Activated CD4-positive, alpha-beta T cell treated with anti-CD3 and anti-CD28 coated beads, Interleukin-2, amount 50 U/mL, for 4 hours (primary cell): ENCODE data around the gene ZNF689.
"Not testable (repeated sequence)": the region's sequence is repeated elsewhere in the genome, so short reads cannot be mapped to it uniquely, and the experiment has no call there.

Experiments used
- DNase-seq, 2 experiments: peaks; one replicate each; pipeline ENCODE4 v3.0.0-alpha.2; 2020

ZNF689 gene

DNA sequence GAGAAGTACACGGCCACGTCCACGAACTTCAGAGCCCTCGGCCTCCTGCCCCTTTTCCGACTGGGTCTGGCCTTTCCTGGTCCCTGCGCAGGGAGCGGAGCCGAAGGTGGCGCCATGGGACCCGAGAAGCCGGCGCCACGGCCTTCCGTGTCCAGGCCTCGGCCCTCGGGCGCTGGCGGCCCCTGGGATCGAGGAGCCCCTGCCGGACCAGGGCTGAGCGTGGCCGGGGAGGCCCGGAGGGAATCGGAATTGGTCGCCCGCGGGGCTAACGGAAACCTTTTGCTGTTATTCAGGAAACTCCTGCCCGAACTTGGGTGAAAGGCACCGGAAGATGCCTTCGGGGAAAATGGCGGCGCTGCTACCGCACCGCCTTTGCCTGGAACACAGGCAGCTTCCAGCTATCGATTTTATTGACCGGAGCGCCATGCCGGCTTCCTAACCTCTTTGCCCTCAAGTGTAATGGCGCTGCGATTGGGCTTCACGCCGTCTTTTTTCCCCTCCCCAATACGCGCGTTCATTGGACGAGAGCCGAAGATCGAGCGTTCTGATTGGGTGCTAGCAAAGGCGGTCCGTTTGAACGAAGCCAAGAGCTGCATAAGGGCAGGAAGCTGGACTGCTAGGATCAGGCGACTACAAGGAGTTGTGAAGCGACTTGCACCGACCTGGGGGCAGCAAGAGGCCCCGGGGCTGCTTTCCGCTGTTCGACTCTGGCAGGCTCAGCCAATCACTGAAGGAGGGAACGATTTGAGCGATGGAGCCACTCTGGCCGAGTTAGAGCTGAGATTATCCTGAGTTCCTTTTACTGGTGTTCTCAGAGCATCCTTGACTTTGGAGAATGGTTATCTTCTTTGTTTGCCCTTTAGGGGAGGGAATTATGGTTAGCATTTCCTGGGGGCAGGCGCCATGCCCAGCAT, at the start of gene ZNF689:
ZNF689 (minus strand) TSS at position 464 of the 914 bp plus-strand sequence; CDS start at position 116, 348 bp downstream.
- peak; percentile 92 to 94 for DNase-seq

DNA sequence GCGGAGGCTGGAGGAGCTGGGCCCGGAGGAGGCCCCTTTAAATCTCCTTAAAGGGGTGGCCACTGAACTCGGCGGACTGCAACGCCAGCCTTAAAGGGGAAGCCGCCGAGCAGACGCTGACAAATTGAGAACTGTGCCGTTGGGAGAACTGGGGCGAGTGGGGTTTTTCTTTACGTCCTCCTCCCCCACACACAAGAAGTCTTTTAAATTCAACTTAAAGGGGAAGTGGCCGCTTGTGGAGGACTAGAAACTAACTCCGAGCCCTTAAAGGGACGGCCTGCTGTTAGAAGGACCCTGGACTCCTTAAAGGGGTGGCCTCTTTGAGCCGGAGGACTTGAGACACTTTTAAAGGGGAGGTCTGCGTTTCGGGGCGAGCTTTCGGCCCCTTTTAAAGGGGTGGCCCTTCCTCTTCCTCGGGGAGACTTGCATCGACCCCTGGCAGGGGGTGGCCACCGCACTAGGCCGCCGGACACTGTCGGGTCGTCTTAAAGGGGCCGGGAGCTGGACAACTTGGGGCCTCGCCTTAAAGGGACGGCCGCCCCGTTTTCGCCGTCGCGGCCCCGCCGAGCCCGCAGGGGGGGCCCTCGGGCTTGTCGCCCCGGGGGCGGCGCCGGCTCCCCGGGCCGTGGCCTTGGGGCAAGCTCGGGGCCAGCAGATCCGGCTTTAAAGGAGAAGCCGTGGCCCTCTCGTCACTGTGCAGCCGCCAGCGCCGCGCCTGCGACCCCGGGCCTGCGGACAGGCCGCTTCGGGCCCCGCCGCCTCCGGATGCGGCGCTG, 48.7 kb upstream of the ZNF689 start:
- peak; percentile 92 to 94 for DNase-seq

DNA sequence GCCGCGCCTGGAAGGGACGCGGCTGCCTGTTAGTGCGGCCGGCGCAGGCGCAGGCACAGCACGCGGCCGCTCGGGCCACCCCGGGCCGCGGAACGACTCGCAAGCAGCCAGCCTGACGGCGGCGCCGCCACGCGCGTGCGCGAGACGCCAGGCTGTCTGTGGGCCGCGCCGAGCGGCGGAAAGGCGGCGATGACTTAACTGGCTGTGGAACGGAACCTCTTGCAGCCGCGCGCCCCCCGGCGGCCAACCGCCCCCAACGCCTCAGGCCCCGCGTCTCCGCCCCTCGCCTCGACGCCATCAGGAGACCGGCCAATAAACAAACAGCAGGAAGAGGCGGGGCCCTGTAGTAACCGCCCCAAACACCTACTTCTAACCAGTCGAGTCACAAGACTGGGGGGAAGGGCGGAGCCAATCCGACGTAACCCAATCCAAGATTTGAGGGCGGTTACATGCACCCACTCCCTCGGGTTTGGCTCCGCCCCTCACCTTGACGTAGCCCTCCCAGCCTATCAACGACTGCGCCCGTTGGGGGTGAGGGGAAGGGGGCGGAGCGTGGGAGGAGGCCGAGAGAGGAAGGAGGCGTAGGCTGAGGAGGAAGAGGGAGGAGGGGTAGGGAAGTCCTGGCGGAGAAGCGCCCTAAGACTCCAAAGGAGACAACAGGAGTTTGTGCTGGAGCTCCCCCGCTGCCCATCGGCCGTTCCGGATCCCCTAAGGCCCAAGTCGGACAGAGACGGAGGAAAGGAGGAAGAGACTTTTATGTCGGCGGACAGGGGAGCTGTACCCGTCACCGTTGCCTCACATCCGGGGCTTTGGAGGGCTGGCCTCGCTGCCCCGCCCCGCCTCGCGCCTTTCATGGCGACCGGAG, 47.9 kb upstream of the ZNF689 start, which contains the start of gene FBRS:
FBRS (plus strand) TSS at position 566 of the 865 bp plus-strand sequence. CDS start 1,088 bp downstream, outside the sequence.
- DNase-seq: peak; percentile 100

DNA sequence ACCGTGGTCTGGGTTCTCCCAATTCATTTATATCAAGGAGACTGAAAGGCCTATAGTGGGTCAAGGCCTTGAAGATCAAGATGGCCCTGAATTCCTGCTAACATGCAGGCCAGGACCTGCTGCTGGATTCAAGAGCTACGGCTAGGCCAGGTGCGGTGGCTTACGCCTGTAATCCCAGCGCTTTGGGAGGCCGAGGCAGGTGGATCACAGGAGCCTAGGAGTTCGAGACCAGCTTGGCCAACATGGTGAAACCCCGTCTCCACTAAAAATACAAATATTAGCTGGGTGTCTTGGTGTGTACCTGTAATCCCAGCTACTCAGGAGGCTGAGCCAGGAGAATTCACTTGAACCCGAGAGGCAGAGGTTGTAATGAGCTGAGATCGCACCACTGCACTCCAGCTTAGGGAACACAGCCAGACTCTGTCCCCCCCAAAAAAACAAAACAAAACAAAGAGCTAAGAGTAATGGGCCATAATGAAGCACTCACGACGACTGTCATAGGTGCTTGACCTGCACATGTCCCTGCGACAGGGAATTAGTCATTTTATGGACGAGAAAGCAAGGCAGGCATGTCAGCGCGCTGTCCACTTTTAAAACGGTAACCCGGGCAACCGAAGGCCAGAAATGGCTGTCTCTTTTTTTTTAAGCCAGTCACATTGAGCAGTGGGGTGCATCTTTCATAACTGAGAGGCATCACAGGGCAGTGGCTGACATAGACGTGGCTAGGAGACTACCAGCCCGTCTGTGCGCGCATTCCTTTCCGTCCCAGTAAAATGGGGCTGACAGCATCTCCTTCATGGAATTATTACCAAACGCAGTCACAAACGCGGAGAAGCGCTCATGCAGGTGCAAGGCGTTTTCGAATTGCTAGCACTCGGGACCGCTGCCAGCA, 47.0 kb upstream of the ZNF689 start:
- DNase-seq: no peak

DNA sequence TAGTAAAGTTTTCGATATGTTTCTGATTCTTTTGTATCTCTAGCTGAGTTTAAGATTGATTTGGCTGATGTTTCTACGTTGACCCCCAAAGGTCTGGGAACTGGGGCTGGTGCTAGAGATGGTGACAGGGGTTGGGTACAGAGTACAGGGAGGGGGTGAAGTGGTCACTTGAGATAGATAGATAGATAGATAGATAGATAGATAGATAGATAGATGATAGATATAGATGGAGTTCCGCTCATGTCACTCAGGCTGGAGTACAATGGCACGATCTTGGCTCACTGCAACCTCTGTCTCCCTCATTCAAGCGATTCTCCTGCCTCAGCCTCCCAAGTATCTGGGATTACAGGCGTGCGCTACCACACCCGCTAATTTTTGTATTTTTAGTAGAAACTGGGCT, 46.2 kb upstream of the ZNF689 start:
- no peak for DNase-seq

DNA sequence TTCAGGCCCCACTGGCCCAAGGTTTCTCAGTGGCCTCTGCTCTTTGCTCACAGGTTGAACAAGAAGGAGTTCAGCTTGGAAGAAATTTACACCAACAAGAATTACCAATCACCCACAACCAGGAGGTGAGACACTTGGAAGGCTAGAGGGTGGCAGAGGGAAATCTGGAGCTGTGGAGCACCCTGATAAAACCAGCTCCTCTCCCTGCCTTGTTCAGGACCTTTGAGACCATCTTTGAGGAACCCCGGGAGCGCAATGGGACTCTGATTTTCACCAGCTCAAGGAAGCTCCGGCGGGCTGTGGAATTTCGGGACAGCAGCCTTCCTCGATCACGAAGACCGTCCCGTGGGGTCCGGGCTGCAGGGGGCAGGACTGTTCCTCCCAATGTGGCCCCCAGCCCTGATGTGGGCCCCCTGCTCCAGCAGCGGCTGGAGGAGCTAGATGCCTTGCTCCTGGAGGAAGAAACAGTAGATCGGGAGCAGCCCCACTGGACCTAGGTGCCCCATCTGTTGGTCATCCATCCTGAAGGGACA, 45.7 kb upstream of the ZNF689 start:
- no peak for DNase-seq

DNA sequence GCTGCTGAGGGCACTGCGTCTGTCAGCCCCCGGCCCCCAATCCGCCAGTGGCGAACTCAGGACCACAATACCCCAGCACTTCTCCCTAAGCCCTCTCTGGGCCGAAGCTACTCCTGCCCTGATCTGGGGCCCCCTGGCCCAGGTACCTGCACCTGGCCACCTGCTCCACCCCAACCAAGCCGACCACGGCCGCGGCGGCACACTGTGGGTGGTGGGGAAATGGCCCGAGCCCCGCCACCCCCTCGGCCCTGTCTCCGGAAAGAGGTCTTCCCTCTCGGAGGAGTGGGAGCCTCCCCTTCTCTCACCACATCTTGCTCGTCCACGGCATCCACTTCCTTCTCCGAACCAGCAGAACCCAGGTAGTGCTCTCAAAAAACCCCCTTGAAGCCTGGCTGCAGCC, 44.7 kb upstream of the ZNF689 start:
- no peak for DNase-seq

DNA sequence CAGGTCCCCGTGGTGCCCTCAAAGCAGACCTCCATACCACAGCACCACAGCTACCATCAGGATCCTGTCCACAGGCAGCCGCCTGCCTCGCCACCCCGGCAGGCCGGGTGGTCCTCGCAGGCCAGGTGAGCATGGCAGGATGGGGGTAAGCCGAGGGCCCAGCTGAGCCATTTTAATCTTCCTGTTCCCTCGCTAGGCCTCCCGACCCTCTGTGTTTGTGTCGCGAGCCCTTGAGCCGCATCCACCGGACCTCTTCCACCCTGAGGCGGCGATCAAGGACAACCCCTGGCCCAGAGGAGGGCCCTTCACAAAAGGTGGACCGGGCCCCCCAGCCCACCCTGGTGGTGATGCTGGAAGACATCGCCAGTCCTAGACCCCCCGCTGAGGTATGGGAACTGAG, 42.5 kb upstream of the ZNF689 start:
- no peak for DNase-seq

DNA sequence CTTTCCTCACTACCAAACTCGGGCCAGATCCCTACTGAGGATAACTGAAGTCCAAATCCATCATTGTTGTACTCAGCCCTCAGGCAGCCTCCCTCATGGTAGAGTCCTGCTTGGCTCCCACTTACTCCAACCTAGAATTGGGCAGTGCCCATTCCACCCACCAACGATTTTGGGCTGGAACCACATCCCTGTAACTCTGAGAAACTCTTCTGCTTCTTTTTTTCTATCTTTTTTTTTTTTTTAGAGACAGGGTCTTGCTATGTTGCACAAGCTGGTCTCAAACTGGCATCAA, 41.8 kb upstream of the ZNF689 start:
- DNase-seq: no peak

DNA sequence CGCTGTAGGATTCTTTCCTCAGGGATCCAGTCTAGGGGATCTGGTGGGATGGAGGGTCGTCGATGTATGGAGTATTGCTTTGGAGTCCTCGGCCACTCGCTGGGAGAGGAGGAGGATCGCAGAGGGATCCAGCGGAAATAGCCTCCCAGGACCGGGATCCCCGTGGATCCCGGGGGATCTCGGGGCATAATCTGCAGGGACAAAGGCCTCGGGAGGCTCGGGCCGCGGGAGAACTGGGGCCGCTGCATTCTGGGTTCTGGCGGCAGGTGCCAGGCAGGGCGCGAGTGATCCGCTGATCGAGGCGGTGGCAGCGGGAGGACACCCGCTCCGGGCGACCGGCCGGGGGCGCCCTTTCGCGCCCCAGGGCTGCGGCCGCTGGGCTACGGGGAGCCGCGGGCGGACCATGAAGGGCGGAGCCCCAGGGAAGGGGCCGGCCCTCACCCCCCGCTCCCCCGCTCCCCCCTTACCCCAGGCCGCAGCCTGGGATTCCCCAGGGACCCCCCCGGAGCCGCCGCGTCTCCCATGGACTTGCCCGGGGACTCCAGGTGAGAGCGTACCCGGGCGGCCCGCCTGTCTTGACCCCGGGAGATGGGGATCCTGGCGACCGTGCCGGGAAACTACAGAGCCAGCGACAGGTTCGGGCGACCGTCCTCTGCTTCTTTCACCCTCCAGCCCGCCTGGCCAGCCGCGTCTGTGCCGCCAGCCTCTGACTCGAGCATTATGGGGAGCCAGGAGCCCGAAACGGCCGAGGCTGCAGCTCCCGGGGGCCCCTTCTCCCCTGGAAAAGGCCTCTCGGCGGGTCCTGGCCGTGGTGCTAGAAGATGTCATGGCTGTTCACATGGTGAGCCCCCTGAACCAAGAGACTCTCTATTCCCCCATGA, 41.2 kb upstream of the ZNF689 start:
- peak; percentile 57 to 64 for DNase-seq

DNA sequence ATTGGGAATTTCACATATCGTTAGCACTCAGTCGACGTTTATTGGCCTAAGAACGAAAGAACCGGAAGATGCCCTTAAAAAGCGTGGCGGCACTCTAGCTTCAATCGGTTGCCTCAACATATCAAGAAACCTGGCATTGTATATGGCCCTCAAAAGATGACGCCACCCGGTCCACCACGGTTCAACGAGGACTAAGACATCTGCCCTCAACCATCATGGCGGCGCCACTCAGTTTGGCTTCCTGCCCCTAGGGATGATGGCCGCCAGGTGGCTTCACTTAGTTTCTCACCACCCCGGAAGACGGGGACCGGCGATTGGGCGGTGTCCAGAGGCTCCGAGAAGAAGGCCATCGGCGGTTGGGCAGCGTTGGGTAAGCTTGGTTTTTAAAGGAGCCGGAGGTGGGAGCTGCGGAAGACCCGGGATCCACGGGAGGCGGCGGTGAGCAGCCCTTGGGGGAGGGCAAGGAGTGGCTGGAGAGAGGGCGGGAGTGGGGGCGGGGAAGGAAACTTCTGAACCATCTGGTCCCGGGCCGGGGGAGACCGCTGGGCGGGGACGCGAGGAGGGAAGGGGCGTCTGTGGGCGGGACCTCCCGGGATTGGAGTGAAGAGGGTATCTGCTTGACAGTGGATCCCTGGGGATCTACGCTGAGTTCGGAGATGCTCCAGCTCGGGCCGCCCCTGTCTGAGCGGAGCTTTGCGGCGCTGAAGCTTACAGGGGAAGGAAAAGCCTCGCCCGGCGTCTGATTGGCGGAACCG, 40.4 kb upstream of the ZNF689 start, which contains the start of gene PRR14:
PRR14 (plus strand) TSS at position 592 of the 755 bp plus-strand sequence. CDS start 686 bp downstream, outside the sequence.
- peak; percentile 98 to 99 for DNase-seq

DNA sequence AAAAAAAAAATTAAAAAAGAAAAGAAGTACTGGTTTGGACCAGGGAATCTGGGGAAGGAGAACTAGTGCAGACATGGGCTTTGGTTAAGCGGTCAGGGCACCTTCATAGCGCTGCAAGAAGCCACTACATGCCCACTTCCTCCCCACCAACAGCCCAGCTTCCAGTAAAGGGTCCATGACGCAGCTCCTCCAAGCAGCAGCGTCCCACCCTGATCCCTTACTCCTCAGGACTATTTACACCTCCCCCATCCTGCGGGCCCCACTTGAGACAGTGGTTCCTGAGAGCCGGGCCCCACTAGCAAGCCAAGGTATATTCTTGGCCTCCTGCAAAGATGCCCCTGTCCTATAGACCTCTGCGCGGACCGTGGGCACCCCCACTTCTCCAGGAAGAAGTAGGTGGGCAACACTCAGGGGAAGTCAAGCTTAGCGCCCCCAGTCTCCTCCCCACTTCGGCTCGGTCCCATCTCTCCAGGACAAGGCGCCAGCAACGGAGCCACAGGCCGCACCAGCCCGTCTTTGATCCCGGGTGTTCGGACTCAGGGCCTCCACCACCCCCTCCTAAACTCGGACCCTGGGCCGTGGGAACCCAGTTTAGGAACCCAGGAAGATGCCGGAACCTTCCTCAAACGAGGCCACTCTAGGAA, 39.7 kb upstream of the ZNF689 start:
- DNase-seq: no peak

DNA sequence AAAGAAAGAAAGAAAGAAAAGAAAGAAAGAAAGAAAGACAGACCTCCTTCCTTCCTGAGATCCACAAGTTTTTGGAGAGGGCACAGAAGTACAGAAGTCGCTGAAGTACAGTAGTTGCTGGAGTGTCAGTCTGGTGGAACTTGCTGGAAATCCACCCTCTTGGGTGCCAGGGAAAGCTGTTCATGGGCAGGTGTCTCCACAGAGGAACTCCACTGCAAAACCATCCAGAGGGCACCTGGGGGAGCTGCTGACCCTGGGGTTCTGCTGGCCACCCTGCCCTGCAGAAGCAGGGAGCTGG, 37.0 kb upstream of the ZNF689 start:
- DNase-seq: no peak

DNA sequence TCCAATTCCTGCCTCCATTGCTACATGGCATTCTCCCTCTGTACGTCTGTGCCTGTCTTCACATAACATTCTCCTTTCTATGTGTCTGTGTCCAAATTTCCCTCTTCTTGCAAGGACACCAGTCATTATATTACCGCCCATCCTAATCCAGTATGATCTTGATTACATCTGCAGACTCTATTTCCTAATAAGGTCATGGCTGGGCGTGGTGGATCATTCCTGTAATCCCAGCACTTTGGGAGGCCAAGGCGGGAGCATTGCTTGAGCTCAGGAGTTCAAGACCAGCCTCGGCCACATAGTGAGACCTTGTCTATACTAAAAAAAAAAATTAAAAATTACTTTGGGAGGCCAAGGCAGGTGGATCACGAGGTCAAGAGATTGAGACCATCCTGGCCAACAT, 35.5 kb upstream of the ZNF689 start:
- DNase-seq: no peak

DNA sequence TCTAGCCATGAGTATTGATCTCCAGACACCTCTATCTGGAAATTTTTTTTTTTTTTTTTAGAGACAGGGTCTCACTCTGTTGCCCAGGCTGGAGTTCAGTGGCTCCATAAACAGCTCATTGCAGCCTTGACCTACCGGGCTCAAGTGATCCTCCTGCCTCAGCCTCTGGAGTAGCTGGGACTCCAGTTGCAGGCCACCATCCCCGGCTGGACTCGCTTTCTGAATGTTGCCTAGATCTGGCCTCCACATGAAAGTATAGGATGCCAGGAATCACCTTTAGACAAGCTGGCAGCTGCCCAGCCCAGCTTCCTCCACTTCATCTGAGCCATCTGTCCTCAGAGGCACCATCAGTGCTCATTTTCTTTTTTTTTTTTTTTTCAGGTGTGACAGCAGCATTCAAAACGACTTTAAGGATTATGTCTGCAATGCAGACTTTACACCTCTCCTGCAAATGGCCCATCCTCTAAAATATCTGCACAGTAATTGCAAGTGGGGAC, 34.2 kb upstream of the ZNF689 start:
- no peak for DNase-seq

DNA sequence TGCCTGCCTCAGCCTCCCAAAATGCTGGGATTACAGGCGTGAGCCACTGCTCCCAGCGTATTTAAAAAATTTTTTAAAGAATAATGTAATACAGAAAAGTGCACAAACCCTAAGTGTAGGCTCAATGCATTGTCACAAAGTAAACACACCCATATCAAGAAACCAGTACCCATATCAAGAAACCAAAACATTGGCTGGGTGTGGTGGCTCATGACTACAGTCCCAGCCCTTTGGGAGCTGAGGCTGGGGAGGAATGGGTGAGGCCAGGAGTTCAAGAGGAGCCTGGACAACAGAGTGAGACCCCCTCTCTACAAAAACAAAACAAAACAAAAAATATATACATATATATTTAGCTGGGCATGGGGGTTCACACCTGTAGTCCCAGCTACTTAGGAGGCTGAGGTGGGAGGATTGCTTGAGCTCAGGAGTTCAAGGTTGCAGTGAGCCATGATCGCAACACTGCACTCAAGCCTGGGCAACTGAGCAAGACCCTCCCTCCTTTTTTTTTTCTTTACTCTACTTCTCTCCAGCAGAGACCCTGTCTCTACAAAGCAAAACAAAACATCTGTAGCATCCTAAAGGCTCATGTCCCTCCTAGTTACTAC, 31.3 kb upstream of the ZNF689 start:
- DNase-seq: no peak

DNA sequence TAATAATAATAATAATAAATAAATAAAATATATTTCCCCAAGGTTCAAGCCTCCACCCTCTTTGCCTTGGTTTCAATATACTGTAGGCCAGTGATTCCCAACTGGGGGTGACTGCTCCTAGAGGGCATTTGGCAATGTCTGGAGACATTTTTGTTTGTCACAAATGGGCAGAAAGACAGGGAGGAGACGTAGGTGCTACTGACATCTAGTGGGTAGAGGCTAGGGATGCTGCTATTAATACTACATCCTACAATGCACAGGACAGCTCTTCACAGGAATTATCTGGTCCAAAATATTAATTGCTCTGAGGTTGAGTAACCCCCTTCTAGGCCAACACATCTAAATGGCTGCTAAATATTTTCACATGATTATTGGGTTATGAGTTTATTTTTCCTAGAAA, 27.8 kb upstream of the ZNF689 start:
- DNase-seq: no peak

DNA sequence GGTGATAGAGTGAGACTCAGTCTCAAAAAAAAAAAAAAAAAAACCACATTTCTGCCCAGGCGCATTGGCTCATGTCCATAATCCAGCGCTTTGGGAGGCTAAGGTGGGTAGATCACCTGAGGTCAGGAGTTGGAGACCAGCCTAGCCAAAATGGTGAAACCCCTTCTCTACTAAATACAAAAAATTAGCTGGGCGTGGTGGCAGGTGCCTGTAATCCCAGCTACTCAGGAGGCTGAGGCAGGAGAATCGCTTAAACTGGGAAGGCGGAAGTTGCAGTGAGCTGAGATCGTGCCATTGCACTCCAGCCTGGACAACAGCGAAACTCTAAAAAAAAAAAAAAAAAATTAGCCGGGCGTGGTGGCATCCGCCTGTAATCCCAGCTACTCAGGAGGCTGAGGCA, 26.9 kb upstream of the ZNF689 start:
- DNase-seq: not testable (repeated sequence)

DNA sequence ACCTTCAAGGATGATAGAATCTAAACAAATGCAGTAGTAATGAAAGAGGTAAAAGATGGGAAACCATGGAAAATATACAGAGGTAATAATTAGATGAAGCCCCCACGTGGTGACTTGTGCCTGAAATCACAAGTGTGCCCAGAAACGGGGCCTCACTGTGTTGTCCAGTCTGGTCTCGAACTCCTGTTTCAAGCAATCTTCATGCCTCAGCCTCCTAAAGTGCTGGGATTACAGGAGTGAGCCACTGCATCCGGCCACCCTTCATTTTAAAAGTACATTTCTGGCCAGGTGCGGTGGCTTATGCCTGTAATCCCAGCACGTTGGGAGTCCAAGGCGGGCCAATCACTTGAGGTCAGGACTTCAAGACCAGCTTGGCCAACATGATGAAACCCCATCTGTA, 26.4 kb upstream of the ZNF689 start:
- no peak for DNase-seq
